Upper lobe of right lung (tissue), 1 donor: ENCODE results near the gene PTPRT. TPM values are rescaled to one million over a fixed set of nuclear protein-coding genes. Genes with fewer than 3 reads are reported as not detected.

Experiments used
- ATAC-seq: fragments of 200-7000 bp; cut with Tn5 transposase; one replicate; pipeline ENCODE4 v1.9.1; 2020; ENCODE audit warnings: mild to moderate bottlenecking, moderate library complexity
- DNase-seq: peaks from one replicate; pipeline ENCODE4 v3.0.0-alpha.2; 2020
- H3K27ac ChIP-seq: fragments of 200-600 bp; one replicate; pipeline ENCODE4 v1.8.0; 2022
- H3K27me3 ChIP-seq: fragments of 200-600 bp; one replicate; pipeline ENCODE4 v1.8.0; 2022; ENCODE audit warnings: mild to moderate bottlenecking
- H3K36me3 ChIP-seq: fragments of 200-600 bp; one replicate; pipeline ENCODE4 v1.8.0; 2022
- H3K4me1 ChIP-seq: fragments of 200-600 bp; one replicate; pipeline ENCODE4 v1.8.0; 2022
- H3K4me3 ChIP-seq: fragments of 200-600 bp; one replicate; pipeline ENCODE4 v1.8.0; 2022; ENCODE audit warnings: mild to moderate bottlenecking
- H3K9me3 ChIP-seq: fragments of 200-600 bp; one replicate; pipeline ENCODE4 v1.8.0; 2022
- intact Hi-C: fragments of 100-400 bp; cut with DNase I; formaldehyde crosslinking; loops from one replicate; pipeline ENCODE4 v1.11.0; 2022
- total RNA-seq: library from RNA; stranded (reverse); fragmentation: NEBNext Ultra II Directional; extraction: Animal tissue kit (Norgen Biotek cat#: 25700); gene quantifications from one replicate; pipeline ENCODE4 v1.2.1, GENCODE V29; 2021
- TF ChIP-seq, protein P1 (sequence below): fragments of 200-600 bp; IDR thresholded peaks from one replicate; pipeline ENCODE4 v1.8.0; 2022; ENCODE audit warnings: antibody characterized with exemption
- donor health status: DM: no; HTN: yes; CAD: no; lungs with severe emphysema.

Gene PTPRT
- total RNA-seq, 1 donor from 2014 or later = 0.46 TPM

DNA sequence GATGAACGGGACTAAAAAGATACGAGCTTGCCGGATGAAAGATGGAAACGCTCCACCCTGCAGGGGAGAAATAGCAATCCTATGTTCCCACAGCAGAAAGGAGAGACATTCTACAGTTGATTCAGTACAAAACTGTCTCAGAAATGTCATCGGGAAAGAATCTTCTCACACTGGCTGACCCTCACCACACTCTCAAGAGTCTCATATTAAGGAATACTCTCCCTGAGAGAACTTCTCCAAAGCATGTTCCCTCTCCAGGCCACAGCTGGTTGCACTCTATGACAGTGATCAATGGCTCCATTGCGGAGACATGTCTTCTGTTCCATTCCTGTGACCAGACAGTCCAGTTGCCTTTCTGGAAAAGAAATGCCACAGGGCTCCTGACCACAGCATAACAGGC, 813.6 kb downstream of the PTPRT start:
- H3K9me3 ChIP-seq = no peaks in the 10 kb centered on the region
- DNase-seq (no peak), ATAC-seq (no peak)
- TF ChIP-seq, protein P1, sequence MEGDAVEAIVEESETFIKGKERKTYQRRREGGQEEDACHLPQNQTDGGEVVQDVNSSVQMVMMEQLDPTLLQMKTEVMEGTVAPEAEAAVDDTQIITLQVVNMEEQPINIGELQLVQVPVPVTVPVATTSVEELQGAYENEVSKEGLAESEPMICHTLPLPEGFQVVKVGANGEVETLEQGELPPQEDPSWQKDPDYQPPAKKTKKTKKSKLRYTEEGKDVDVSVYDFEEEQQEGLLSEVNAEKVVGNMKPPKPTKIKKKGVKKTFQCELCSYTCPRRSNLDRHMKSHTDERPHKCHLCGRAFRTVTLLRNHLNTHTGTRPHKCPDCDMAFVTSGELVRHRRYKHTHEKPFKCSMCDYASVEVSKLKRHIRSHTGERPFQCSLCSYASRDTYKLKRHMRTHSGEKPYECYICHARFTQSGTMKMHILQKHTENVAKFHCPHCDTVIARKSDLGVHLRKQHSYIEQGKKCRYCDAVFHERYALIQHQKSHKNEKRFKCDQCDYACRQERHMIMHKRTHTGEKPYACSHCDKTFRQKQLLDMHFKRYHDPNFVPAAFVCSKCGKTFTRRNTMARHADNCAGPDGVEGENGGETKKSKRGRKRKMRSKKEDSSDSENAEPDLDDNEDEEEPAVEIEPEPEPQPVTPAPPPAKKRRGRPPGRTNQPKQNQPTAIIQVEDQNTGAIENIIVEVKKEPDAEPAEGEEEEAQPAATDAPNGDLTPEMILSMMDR = no peak
- intact Hi-C loops = no loop called here
- no peak overlapping the region for H3K27ac ChIP-seq
- H3K4me3 ChIP-seq = no peak overlapping the region
- H3K36me3 ChIP-seq = no peaks in the 10 kb centered on the region
- no peaks in the 10 kb centered on the region for H3K27me3 ChIP-seq
- no peaks in the 10 kb centered on the region for H3K4me1 ChIP-seq

DNA sequence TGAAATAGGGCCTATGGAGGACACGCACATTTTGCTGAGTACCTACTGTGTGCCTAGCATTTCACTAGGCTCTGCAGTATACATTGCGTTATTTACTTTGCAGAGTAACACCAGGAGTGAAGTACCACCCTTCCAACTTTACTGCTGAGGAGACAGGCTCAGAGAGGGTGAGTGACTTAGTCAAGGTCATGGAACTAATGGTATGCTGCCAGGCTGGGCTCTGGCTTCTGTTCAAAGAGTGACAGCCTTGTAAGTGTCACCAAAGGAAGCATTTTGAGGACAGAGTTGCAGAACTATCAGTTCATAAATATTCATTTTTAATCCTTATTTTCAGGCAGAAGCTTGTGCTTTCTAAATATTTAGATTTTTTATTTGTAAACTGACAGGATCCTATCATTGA, 816.7 kb downstream of the PTPRT start:
- Histone ChIP-seq H3K36me3 (no peaks in the 10 kb centered on the region), H3K4me1 (no peaks in the 10 kb centered on the region), H3K27ac (no peak overlapping the region), H3K9me3 (no peaks in the 10 kb centered on the region), H3K4me3 (no peak overlapping the region), H3K27me3 (no peaks in the 10 kb centered on the region)
- DNase-seq = no peak
- intact Hi-C loops = no loop called here
- ATAC-seq = no peak
- TF ChIP-seq, protein P1 = no peak

DNA sequence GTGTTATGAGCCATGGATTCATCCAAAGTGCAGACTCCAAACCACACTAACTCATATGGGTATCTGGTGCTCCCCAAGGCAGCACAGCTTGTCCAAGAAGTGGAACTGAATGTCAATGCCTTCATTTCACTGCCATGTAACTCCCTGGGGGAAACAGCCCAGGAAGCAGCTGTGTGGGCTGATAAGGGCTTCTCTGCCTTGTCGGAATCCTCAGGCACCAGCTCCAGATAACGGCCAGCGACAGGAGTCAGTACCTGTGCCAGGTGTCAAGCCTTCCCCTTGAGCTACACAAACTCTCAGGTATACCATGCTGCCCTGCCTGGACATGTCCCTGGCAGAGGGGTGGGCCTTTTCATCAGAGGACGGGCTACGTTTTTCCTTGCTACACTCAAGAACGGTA, 819.6 kb downstream of the PTPRT start:
- no peaks in the 10 kb centered on the region for H3K36me3 ChIP-seq
- H3K27ac ChIP-seq = no peak overlapping the region
- no peaks in the 10 kb centered on the region for H3K9me3 ChIP-seq
- DNase-seq = no peak
- TF ChIP-seq, protein P1 = no peak
- H3K4me3 ChIP-seq = no peak overlapping the region
- no peaks in the 10 kb centered on the region for H3K27me3 ChIP-seq
- no peaks in the 10 kb centered on the region for H3K4me1 ChIP-seq
- no peak for ATAC-seq
- intact Hi-C loops = no loop called here

DNA sequence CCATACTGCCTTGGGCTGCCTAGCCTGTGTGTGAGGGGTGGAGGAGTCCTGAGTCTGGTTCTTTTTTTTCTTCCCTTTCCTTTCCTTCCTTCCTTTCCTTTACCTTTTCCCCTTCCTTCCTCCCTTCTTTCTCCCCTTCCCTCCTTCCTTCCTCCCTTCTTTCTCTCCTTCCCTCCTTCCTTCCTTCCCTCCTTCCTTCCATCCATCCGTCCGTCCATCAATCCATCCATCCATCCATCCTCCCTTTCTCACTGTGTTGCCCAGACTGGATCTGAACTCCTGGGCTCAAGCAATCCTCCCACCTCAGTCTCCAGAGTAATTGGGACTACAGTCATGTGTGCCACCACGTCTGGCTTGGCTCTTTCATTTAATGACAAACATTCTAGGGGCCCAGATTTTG, 820.8 kb downstream of the PTPRT start:
- no peak overlapping the region for H3K4me3 ChIP-seq
- no peaks in the 10 kb centered on the region for H3K4me1 ChIP-seq
- no peaks in the 10 kb centered on the region for H3K9me3 ChIP-seq
- H3K27ac ChIP-seq = no peak overlapping the region
- intact Hi-C loops = no loop called here
- H3K36me3 ChIP-seq = no peaks in the 10 kb centered on the region
- TF ChIP-seq, protein P1 = no peak
- no peaks in the 10 kb centered on the region for H3K27me3 ChIP-seq
- DNase-seq = no peak
- no peak for ATAC-seq

DNA sequence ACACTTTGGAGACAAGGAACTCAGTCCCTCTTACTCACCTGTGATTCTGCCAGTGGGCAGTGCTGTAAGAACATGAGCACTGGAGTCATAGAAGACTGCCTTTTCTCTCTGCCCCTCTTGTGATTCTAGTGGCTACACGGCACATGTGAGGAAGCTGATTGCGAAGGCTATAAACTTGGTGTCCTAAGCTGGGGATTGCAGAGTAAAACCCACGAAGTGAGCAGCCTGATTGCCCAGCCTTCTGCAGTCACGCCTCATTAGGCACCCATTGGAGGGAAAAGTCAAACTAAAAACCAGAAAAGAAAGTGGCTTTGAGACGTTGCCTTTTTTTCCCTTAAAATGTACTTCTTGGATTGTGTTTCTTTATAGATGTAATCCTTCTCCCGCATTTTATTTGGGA, 823.1 kb downstream of the PTPRT start:
- TF ChIP-seq, protein P1 = no peak
- no peak for DNase-seq
- no peak overlapping the region for H3K27ac ChIP-seq

DNA sequence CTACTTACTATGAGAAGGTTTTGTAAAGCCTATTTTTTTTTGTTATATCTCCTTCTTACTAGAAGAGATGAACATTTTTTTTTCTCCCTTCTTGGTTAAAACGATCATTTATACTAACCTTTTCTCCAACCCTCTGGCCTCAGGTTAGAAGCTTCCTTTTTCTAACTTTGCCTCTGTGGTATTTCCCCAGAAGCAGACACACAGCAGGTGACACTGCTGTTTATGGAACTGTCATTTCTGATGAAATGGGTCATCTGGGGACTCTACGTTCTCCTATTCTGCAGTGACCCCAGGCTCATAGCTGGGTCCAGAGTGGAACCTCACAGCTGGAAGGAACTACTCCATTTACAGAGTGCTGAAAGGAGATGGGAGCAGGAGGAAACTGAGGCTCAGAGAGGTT, 825.3 kb downstream of the PTPRT start:
- H3K4me3 ChIP-seq = no peak overlapping the region
- no peak overlapping the region for H3K27ac ChIP-seq
- H3K36me3 ChIP-seq = no peaks in the 10 kb centered on the region
- no peaks in the 10 kb centered on the region for H3K27me3 ChIP-seq
- no peaks in the 10 kb centered on the region for H3K4me1 ChIP-seq
- TF ChIP-seq, protein P1 = no peak
- intact Hi-C loops = no loop called here
- DNase-seq (no peak), ATAC-seq (no peak)
- H3K9me3 ChIP-seq = no peaks in the 10 kb centered on the region

More for the DNA sequence above, 823.1 kb downstream of the PTPRT start:
- no peaks in the 10 kb centered on the region for H3K9me3 ChIP-seq
- H3K4me3 ChIP-seq = no peak overlapping the region
- H3K27me3 ChIP-seq = no peaks in the 10 kb centered on the region
- intact Hi-C loops = no loop called here
- no peaks in the 10 kb centered on the region for H3K4me1 ChIP-seq
- no peak for ATAC-seq
- H3K36me3 ChIP-seq = no peaks in the 10 kb centered on the region
